Stimulated activated naive B cell treated with anti-CD40 and anti-IgM and Interleukin-4, amounts not matched to agents 10 μg/mL and 1 μg/mL and 100 μg/mL, for 72 hours (primary cell): ENCODE results near the gene EXOSC2.

Experiments used
- ATAC-seq, 2 donors: fragments of 150-1000 bp; cut with Tn5 transposase; replicated peaks; 2 replicates each; pipeline ENCODE4 v1.10.0; 2021; ENCODE audit warnings: moderate library complexity in 1 of 2
- DNase-seq: peaks from one replicate; pipeline ENCODE4 v3.0.0; 2021
- H3K27ac Mint-ChIP-seq: one replicate; pipeline ENCODE4 v1.8.0; 2022; ENCODE audit warnings: mild to moderate bottlenecking, mixed read lengths
- H3K27me3 Mint-ChIP-seq, 2 donors: one replicate each; pipeline ENCODE4 v1.8.0; 2022; ENCODE audit warnings: mixed read lengths in 2 of 2
- H3K36me3 Mint-ChIP-seq, 2 donors: one replicate each; pipeline ENCODE4 v1.8.0; 2022; ENCODE audit warnings: mixed read lengths in 2 of 2, mild to moderate bottlenecking in 1 of 2
- H3K4me1 Mint-ChIP-seq, 2 donors: one replicate each; pipeline ENCODE4 v1.8.0; 2022; ENCODE audit warnings: mixed read lengths in 2 of 2, mild to moderate bottlenecking in 1 of 2
- H3K4me3 Mint-ChIP-seq, 2 donors: one replicate each; pipeline ENCODE4 v1.8.0; 2022; ENCODE audit warnings: mild to moderate bottlenecking in 2 of 2, mixed read lengths in 2 of 2, moderate library complexity in 1 of 2
- H3K9me3 Mint-ChIP-seq, 2 donors: one replicate each; pipeline ENCODE4 v1.8.0; 2022; ENCODE audit warnings: mixed read lengths in 2 of 2, mild to moderate bottlenecking in 1 of 2

Gene EXOSC2, protein sequence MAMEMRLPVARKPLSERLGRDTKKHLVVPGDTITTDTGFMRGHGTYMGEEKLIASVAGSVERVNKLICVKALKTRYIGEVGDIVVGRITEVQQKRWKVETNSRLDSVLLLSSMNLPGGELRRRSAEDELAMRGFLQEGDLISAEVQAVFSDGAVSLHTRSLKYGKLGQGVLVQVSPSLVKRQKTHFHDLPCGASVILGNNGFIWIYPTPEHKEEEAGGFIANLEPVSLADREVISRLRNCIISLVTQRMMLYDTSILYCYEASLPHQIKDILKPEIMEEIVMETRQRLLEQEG

DNA sequence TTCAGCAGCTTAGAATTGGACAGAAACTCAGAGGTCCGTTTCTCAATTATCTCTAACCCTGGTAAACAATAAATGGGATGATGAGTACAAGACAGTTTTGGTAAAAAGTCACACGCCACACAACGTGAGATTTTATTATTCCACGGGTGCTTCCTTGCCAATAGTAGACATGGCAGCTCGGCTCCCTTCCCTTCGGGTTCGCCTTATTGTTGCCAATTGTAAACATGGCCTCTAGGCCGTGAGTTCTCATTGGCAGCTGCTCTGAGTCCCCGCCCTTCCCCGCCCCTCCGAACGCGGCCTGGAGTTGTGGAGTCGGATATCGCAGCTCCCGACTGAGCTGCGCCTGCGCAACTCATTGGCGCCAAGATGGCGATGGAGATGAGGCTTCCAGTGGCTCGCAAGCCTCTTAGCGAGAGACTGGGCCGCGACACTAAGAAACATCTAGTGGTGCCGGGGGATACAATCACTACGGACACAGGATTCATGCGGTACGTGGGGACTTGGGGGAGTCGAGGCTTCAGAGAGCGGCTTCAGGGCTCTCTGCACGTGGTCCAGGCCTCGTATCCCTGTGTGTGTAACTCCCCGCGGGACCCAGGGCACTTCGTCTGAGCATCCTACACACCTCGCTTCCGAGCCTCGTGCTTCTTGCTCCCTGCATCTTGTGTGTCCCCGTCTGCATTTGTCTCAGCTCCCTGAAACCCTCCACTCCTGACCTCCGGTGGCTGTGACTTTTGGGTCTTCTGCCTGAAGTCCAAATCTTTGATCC, at the start of gene EXOSC2:
Gene EXOSC2 (plus strand): TSS at position 355 of the 766 bp plus-strand sequence. CDS start 12 bp downstream, at position 367.
- peak; percentile 88 for DNase-seq

DNA sequence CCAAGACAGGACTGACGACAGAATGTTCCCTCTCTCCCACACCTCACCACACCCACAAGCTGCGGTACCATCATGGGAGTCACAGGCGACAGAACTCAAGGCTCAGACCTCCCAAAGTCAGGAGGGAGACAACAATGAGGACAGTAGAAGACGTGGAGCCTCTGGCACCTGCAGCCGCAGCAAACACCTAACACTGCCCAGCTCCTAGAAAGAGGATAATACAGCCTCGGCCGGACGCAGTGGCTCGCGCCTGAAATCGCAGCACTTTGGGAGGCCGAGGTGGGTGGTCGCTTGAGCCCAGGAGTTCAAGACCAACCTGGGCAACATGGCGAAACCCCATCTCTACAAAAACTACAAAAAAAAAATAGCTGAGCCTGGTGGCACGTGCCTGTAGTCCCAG, 42.4 kb upstream of the EXOSC2 start:
- Mint-ChIP-seq H3K4me1 (no peaks in the 10 kb centered on the region), H3K4me3 (no peak overlapping the region), H3K36me3 (no peaks in the 10 kb centered on the region), H3K9me3 (peaks cover 4 to 7% of the 10 kb centered on the region in 2 donors), H3K27me3 (peaks cover 26 to 52% of the 10 kb centered on the region in 2 donors), H3K27ac (no peak overlapping the region)
- DNase-seq = no peak
- no peak for ATAC-seq

More for the DNA sequence above, at the start of gene EXOSC2:
- peak within 1 kb of the TSS; percentile 87 to 97 for H3K4me3 Mint-ChIP-seq
- H3K9me3 Mint-ChIP-seq = peaks cover 0 to 2% of the 10 kb centered on the region in 2 donors
- H3K4me1 Mint-ChIP-seq = peaks cover 31 to 47% of the 10 kb centered on the region in 2 donors
- peak within 1 kb of the TSS; percentile 94 for H3K27ac Mint-ChIP-seq
- peaks cover 24 to 28% of the 10 kb centered on the region in 2 donors for H3K36me3 Mint-ChIP-seq
- peaks cover 0 to 5% of the 10 kb centered on the region in 2 donors for H3K27me3 Mint-ChIP-seq
- peak; percentile 99 for ATAC-seq

DNA sequence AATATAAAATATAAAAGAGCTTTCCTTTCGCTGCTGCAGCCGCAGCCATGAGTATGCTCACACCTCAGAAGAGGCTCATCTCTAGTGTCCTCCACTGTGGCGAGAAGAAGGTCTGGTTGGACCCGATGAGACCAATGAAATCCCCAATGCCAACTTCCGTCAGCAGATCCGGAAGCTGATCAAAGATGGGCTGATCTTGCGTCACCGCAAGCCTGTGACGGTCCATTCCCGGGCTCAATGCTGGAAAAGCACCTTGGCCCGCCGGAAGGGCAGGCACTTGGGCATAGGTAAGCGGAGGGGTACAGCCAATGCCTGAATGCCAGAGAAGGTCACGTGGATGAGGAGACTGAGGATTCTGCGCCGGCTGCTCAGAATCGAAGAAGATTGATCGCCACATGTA, 41.8 kb upstream of the EXOSC2 start:
- ATAC-seq (no peak), DNase-seq (no peak)
- Mint-ChIP-seq H3K9me3 (peaks cover 2 to 3% of the 10 kb centered on the region in 2 donors), H3K4me3 (no peak overlapping the region), H3K4me1 (no peaks in the 10 kb centered on the region), H3K27me3 (peaks cover 30 to 54% of the 10 kb centered on the region in 2 donors), H3K27ac (no peak overlapping the region), H3K36me3 (no peaks in the 10 kb centered on the region)

DNA sequence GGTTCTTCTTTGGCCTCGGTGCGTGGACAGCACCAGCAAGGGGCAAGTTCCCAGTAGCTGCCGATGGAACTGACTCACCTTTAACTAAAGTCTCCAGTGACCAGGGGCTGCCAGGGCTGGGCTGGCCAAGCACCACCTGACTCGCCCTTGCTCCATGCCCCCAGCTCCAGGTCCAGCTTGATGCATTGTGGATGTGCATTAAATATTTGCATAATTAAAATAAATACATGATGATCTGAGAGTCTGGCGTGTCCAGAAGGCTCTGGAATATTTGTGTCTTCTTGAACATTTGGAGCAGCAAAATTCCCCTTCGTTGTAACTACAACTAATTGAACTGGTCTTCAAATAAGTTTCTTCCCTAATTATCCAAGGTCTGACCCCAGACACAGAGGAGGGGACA, 38.7 kb upstream of the EXOSC2 start:
- peaks cover 47 to 70% of the 10 kb centered on the region in 2 donors for H3K27me3 Mint-ChIP-seq
- no peak for DNase-seq
- H3K36me3 Mint-ChIP-seq = peaks cover 1 to 3% of the 10 kb centered on the region in 2 donors
- no peaks in the 10 kb centered on the region for H3K9me3 Mint-ChIP-seq
- H3K27ac Mint-ChIP-seq = no peak overlapping the region
- peaks cover 2 to 4% of the 10 kb centered on the region in 2 donors for H3K4me1 Mint-ChIP-seq
- no peak for ATAC-seq
- no peak overlapping the region for H3K4me3 Mint-ChIP-seq

DNA sequence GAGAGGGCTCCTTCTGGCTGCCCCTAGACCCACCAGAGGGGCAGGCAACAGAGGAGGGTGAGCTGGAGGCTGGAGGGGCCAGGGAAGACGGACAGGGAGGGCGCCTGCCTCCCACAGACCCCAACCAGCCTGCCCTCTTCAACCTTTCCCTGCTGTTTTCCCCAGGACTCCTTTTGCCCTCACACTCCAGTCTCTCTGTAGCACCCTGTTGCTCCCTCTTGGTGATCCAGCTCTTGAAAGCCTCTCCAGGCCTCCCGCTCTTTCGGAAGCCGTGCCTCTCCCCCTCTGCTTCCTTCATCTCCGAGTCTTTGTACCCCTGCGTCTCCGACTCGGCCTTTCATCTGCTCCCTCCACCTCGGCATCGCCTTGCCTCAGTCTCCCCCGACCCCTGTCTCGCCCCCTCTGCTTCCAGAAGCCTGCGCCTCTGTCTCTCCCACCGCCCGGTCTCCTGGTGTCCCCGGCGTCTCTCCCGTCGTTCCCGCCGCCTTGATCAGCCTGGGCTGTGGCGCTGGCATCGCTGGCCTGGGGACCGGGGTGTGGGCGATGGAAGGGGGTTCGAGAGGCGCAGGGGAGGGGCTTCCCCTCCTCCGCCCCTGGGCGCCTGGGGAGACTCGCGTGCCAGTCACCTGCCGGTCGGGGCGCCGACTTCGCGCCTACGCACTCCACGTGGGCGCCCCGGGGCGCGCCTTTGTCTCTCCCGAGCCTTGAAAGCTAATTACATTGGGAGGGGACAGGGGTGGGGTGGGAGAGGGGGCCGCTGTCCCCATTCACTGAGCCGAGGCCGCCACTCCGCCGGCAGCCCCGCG, 34.5 kb upstream of the EXOSC2 start:
- Mint-ChIP-seq H3K36me3 (peaks cover 1 to 3% of the 10 kb centered on the region in 2 donors), H3K27me3 (peaks cover 60 to 91% of the 10 kb centered on the region in 2 donors), H3K4me1 (peaks cover 18 to 40% of the 10 kb centered on the region in 2 donors), H3K4me3 (no peak overlapping the region), H3K9me3 (no peaks in the 10 kb centered on the region), H3K27ac (no peak overlapping the region)
- ATAC-seq (no peak), DNase-seq (no peak)

DNA sequence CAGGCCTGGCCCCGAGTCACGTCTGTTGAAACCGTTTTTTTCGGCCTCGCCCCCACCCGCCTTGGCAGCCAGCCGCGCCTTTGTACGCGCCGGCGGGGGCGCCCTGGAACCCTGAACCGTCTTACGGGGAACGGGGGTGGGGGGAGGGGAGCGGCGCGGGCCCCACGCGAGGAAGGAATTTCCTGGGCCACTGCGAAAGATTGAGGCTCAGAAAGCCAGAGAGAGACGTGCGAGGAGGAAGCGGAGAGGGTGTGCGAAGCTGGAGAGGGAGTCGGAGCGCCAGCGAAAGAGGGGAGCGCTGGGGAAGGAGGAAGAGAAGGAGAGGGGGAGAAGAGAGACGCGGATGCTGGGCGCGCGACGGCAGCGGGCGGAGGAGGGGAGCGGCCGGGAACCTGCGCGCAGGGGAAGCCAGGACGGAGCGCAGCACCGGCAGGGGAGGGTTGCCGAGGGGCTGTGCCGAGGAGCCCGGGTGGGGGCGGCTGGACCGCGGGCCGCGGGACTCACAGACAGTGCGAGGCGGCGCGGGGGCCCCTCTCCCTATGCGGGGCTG, 33.8 kb upstream of the EXOSC2 start:
- Mint-ChIP-seq H3K4me3 (peak overlapping the region; percentile 60 to 75), H3K36me3 (peaks cover 1 to 3% of the 10 kb centered on the region in 2 donors), H3K4me1 (peaks cover 21 to 46% of the 10 kb centered on the region in 2 donors), H3K27me3 (peaks cover 62 to 97% of the 10 kb centered on the region in 2 donors), H3K27ac (peak overlapping the region; percentile 9), H3K9me3 (no peaks in the 10 kb centered on the region)
- DNase-seq (no peak), ATAC-seq (no peak)

DNA sequence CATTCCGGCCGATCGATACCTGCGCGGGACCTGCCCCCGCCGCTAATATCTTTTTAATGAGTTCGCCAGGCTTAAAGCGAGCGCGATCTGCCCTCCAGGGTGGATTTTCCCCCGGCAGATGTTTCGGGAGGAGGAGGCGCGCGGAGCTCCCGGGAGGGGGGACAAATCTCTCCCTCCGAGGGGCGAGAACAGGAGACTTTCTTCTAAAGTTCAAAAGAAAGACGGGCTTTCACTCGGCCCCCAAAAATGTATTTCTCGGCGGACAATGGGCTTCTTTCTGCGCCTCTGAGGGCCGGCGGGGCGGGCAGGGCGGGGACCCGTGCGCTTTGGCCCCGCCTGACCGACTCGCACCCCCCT, 33.3 kb upstream of the EXOSC2 start:
- Mint-ChIP-seq H3K36me3 (peaks cover 1 to 4% of the 10 kb centered on the region in 2 donors), H3K9me3 (no peaks in the 10 kb centered on the region), H3K27me3 (peaks cover 63 to 97% of the 10 kb centered on the region in 2 donors), H3K4me1 (peaks cover 22 to 51% of the 10 kb centered on the region in 2 donors), H3K27ac (no peak overlapping the region), H3K4me3 (peak overlapping the region; percentile 25 to 32)
- ATAC-seq (no peak), DNase-seq (no peak)

DNA sequence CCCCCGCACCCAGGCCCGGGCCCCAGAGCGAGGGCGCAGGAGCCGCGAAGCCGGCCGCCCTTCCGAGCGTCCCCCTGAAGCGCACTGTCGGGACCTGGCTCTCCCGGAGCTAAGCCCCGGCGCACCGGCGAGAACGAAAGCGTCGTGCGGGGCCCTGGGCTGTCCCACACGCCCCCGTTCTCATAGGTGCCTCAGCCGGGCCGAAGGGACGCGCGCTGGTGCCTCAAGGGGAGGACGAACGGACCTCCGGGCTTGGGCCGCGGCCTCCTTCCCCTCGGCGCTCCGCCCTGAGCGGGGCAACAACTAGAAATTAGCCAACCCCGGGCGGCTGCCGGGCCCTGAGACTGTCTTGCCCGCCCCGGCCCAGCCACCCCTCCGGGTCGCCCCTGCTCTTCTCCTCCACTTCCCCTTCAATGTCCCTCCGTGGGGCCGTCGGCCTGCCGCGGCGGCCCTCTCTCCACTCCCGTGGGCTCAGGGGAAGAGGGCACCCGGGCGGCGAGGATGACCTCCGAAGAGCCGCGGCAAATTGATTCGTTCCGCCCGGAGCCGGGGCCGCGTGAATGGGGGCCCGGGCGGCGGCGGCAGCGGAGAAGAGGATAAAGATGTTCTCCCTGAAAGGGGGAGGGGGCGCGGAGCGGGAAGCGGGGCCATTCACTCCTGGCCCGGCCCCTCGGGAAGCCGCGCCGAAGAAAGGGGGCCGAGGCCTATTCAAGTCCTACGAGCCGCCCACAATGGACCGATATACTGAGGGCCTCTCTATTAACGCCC, 32.7 kb upstream of the EXOSC2 start:
- Mint-ChIP-seq H3K9me3 (no peaks in the 10 kb centered on the region), H3K4me1 (peaks cover 26 to 57% of the 10 kb centered on the region in 2 donors), H3K27me3 (peaks cover 62 to 97% of the 10 kb centered on the region in 2 donors), H3K4me3 (peak overlapping the region; percentile 56 to 78), H3K27ac (peak overlapping the region; percentile 65), H3K36me3 (peaks cover 1 to 6% of the 10 kb centered on the region in 2 donors)
- DNase-seq = no peak
- peak in 1 of 2 donors; percentile 24 for ATAC-seq

DNA sequence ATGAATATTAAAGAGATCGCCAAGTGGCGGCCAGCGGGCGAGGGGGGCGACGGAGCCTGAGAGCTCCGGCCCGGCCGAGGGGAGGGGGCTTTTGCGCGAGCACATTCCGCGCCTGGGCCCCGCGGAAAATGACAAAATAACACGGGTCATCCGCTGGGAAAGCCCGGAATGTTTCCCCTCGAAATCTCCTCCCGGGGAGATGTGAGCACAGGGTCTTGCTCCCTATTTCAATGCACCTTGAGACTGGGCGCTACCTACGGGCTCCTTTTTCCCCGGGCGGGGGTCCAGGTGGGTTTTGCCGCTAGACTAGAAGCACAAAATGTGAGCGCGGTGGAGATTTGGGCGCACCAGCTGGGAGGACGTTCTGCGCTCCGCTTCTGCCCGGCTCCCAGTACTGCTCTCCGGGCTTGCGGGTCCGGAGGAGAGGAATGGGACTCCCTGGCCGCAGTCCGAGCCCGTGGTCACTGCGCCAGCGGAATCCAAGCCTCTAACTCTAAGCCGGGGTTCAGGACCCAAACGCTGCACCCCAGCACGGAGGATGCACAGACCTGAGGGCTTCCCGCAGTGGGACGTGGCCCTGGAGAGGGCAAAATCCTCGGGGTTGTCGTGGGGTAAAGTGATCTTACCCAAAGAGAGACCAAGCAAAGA, 32.0 kb upstream of the EXOSC2 start:
- Mint-ChIP-seq H3K4me3 (peak overlapping the region; percentile 19 to 78), H3K27ac (peak overlapping the region; percentile 81), H3K4me1 (peaks cover 28 to 64% of the 10 kb centered on the region in 2 donors), H3K9me3 (no peaks in the 10 kb centered on the region), H3K36me3 (peaks cover 1 to 6% of the 10 kb centered on the region in 2 donors), H3K27me3 (peaks cover 59 to 97% of the 10 kb centered on the region in 2 donors)
- DNase-seq = no peak
- no peak for ATAC-seq

DNA sequence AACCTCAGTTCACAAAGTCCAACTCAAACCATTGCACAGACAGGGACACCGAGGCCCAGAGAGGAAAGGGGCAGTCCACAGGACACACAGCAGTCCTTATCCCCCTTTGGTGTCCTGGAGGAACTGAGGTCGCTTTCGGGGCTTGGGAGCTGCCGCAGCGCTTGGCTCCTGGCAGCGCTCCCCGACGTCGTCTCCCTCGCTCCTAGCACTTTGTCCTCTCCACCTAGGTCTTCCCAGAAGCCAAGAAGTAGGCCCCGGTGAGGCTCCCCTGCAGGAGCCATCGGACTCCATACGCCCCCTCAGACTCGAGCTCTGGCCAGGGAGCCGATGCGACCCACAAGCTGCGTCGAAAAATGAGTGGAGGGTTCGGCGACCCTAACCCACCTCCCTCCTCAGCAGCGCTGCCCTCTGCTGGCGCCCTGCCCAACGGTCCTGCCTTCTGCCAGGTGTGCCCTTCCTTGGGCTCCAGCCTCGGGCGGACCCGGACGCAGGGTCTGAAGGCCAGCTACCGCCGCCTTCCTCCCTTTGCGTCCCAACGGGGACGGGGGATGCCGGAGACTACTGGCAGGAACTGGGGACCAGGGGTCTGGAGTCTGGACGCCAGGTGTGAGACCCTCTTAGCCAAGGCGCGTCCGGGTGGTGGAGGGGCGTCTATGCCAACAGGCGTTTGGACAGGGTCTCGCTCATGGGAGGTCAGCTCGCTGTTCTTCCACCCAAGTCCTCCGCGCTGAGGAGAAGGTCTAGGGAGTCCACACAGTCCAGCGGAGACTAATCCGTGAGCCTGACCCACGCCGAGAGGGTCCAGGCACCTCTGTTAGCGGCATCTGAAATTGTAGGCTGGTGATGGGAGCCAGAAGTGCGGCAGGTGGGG, 31.2 kb upstream of the EXOSC2 start:
- Mint-ChIP-seq H3K27me3 (peaks cover 59 to 97% of the 10 kb centered on the region in 2 donors), H3K9me3 (no peaks in the 10 kb centered on the region), H3K4me1 (peaks cover 28 to 69% of the 10 kb centered on the region in 2 donors), H3K4me3 (peak overlapping the region; percentile 66 to 78), H3K27ac (peak overlapping the region; percentile 97), H3K36me3 (peaks cover 1 to 6% of the 10 kb centered on the region in 2 donors)
- DNase-seq = no peak
- ATAC-seq = no peak

DNA sequence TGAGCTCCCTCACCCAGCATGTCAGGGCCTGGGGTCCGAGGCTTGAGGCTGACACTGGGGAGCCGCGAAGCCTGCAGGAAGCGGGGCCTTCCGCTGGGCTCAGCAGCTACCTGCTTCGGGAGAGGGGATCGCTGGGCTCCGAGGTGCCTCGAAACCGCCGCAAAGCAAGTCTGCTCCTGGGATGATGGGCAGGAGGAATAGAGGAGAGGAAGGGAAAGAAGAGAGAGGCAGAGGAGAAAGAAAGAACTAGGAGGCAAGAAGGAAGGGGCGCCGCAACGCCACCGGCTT, 30.7 kb upstream of the EXOSC2 start:
- no peak for ATAC-seq
- Mint-ChIP-seq H3K4me3 (peak overlapping the region; percentile 66 to 78), H3K27ac (peak overlapping the region; percentile 97), H3K27me3 (peaks cover 60 to 97% of the 10 kb centered on the region in 2 donors), H3K36me3 (peaks cover 1 to 6% of the 10 kb centered on the region in 2 donors), H3K9me3 (no peaks in the 10 kb centered on the region), H3K4me1 (peaks cover 28 to 69% of the 10 kb centered on the region in 2 donors)
- no peak for DNase-seq

DNA sequence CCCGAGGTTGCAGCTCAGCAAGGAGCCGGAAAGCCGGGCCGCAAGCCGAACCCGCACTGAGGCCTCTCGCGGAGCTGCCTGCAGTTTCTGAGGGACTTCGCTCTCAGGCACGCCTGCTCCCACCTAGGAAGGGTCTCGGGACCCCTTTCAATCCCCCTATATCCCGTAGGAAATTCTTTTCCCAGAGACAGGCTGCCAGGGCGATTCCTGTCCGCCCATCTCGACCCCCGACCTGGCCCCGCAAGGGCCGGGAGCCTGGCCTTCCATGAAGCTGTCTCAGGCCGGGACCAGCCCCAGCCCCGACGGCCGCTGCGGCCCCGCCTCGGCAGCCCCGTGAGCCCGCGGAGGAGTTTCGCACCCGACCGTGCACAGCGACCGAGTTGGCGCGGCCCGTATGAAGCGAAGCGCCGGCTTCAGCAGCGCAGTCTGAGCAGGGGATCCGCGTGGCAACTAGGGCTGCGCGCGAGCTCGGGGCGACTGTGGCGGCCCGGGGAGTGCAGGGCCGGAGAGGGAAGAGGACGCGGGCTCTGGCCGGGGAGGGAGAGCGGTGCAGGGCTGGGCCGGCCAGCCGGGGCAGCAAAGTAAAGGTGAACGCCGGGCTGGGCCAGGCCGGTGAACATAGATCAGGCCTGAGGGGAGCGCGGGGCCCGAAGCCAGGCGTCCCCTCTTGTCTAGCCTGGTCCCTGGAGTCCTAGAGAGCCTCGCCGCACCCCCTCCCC, 30.2 kb upstream of the EXOSC2 start:
- Mint-ChIP-seq H3K4me3 (peak overlapping the region; percentile 50 to 73), H3K36me3 (peaks cover 1 to 5% of the 10 kb centered on the region in 2 donors), H3K9me3 (no peaks in the 10 kb centered on the region), H3K4me1 (peaks cover 28 to 69% of the 10 kb centered on the region in 2 donors), H3K27ac (peak overlapping the region; percentile 82), H3K27me3 (peaks cover 60 to 97% of the 10 kb centered on the region in 2 donors)
- ATAC-seq (peak in 1 of 2 donors; percentile 28), DNase-seq (no peak)
